GM21390 (cell line): Measurements from ENCODE around the gene NTM.
A peak's percentile ranks its signal among the peaks of the same experiment; 100 is the strongest.

Experiments used
- ATAC-seq: cut with Tn5 transposase; IDR thresholded peaks from one replicate; pipeline ENCODE4 v1.9.1; 2021; ENCODE audit not compliant: unreplicated experiment

The NTM gene

GRCh38 chr11:131849485-131849884 lies 479.1 kb downstream of the NTM start:
- no peak for ATAC-seq

- no peak for ATAC-seq
Measured at GRCh38 chr11:131850507-131850906, 480.1 kb downstream of the NTM start.

- ATAC-seq: no peak
Measured at GRCh38 chr11:131851964-131852755, 481.7 kb downstream of the NTM start.

- ATAC-seq: no peak
Measured at GRCh38 chr11:131852757-131853156, 482.3 kb downstream of the NTM start.

- ATAC-seq: no peak
Measured at GRCh38 chr11:131854391-131854790, 484.0 kb downstream of the NTM start.

GRCh38 chr11:131855320-131855719 lies 484.9 kb downstream of the NTM start:
- no peak for ATAC-seq

- ATAC-seq: no peak
Measured at GRCh38 chr11:131857246-131857645, 486.8 kb downstream of the NTM start.

GRCh38 chr11:131858505-131858904 lies 488.1 kb downstream of the NTM start:
- ATAC-seq: no peak

- ATAC-seq: no peak
Measured at GRCh38 chr11:131859538-131860210, 489.3 kb downstream of the NTM start.

GRCh38 chr11:131864228-131864627 lies 493.8 kb downstream of the NTM start:
- ATAC-seq: no peak

GRCh38 chr11:131865860-131866259 lies 495.4 kb downstream of the NTM start:
- no peak for ATAC-seq

- ATAC-seq: no peak
Measured at GRCh38 chr11:131866535-131867400, 496.4 kb downstream of the NTM start.

GRCh38 chr11:131867457-131868257 lies 497.2 kb downstream of the NTM start:
- peak; percentile 90 for ATAC-seq

GRCh38 chr11:131868629-131869507 lies 498.5 kb downstream of the NTM start:
- ATAC-seq: no peak

GRCh38 chr11:131870305-131870704 lies 499.9 kb downstream of the NTM start:
- ATAC-seq: no peak

GRCh38 chr11:131871006-131871405 lies 500.6 kb downstream of the NTM start:
- ATAC-seq: no peak

GRCh38 chr11:131874070-131874469 lies 503.7 kb downstream of the NTM start:
- no peak for ATAC-seq

- ATAC-seq: no peak
Measured at GRCh38 chr11:131875611-131876010, 505.2 kb downstream of the NTM start.

- no peak for ATAC-seq
Measured at GRCh38 chr11:131877246-131877942, 507.0 kb downstream of the NTM start.
